Karpas-422 (cell line): ENCODE results near the gene GALNT6. TPM values are rescaled to one million over a fixed set of nuclear protein-coding genes. Genes with fewer than 3 reads are reported as not detected.
A peak's percentile ranks its signal among the peaks of the same experiment; 100 is the strongest.

Experiments
- DNase-seq: peaks from one replicate; pipeline ENCODE4 v3.0.0-alpha.2; 2015
- H2AFZ ChIP-seq: fragments of 200-600 bp; sonication (generic); 2 replicates; pipeline ENCODE4 v1.6.1; 2014; ENCODE audit warnings: antibody characterized with exemption, low read length, mixed read lengths
- H3K27ac ChIP-seq: fragments of 200-600 bp; sonication (generic); 2 replicates; pipeline ENCODE4 v1.5.1; 2014; ENCODE audit warnings: mild to moderate bottlenecking, low read length, moderate library complexity
- H3K27me3 ChIP-seq: fragments of 200-600 bp; sonication (generic); 2 replicates; pipeline ENCODE4 v1.6.1; 2014; ENCODE audit warnings: low read length, mixed read lengths
- H3K36me3 ChIP-seq: fragments of 200-600 bp; sonication (generic); 2 replicates; pipeline ENCODE4 v1.6.1; 2014; ENCODE audit warnings: low read length, mixed read lengths; ENCODE audit not compliant: insufficient read depth
- H3K4me1 ChIP-seq: fragments of 200-600 bp; sonication (generic); 2 replicates; pipeline ENCODE4 v1.6.1; 2014; ENCODE audit warnings: mild to moderate bottlenecking, low read length, mixed read lengths
- H3K4me2 ChIP-seq: fragments of 200-600 bp; sonication (generic); 2 replicates; pipeline ENCODE4 v1.6.1; 2014; ENCODE audit warnings: low read length, low read depth, mild to moderate bottlenecking; ENCODE audit not compliant: poor library complexity, severe bottlenecking
- H3K4me3 ChIP-seq: fragments of 200-600 bp; sonication (generic); 2 replicates; pipeline ENCODE4 v1.5.1; 2014; ENCODE audit warnings: mild to moderate bottlenecking, antibody characterized with exemption, low read length, mixed read lengths
- H3K79me2 ChIP-seq: fragments of 200-600 bp; sonication (generic); 2 replicates; pipeline ENCODE4 v1.6.1; 2014; ENCODE audit warnings: mild to moderate bottlenecking, low read length, mixed read lengths
- H3K9ac ChIP-seq: fragments of 200-600 bp; sonication (generic); 2 replicates; pipeline ENCODE4 v1.6.0; 2014; ENCODE audit warnings: low read length
- H3K9me2 ChIP-seq: fragments of 200-600 bp; sonication (generic), shearing (Covaris generic); replicated peaks from 2 replicates; pipeline ENCODE4 v1.6.0; 2014; ENCODE audit warnings: mild to moderate bottlenecking, low read length, moderate library complexity; ENCODE audit not compliant: insufficient read depth
- H3K9me3 ChIP-seq: fragments of 300-700, 200-600 bp; sonication (generic); 2 replicates; pipeline ENCODE4 v1.6.1; 2014; ENCODE audit warnings: low read length, mixed read lengths
- H4K20me1 ChIP-seq: fragments of 200-600 bp; sonication (generic); 2 replicates; pipeline ENCODE4 v1.6.1; 2014; ENCODE audit warnings: mild to moderate bottlenecking, antibody characterized with exemption, low read length, low read depth; ENCODE audit not compliant: insufficient read depth
- total RNA-seq: library from RNA; depleted of rRNA; stranded (reverse); fragments of >200 nt; shearing (Covaris generic); gene quantifications from 2 replicates; pipeline ENCODE4 v1.2.3, GENCODE V29; 2014; ENCODE audit warnings: low replicate concordance

GALNT6 gene
- total RNA-seq, 1 experiment from 2014 or later = 9.1 TPM

DNA sequence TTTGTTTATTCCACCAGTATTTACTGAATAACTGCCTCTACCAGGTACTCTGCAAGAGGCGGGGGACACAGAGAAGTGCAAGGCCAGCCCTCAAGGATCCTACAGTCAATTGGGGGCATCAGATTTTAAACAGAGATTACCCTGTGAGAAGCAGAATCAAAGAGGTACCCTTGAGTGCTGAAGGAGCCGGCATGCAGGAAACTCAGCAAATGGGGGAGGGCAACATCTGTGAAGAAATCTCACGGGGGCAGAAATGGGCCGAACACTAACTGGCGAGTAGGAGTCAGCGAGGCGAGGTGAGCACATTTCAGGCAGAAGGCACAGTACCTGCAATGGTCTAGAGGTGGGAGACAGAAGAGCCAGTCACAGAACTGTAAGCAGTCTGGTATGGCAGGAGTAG lies 9.0 kb downstream of the GALNT6 start:
- Histone ChIP-seq H3K9me2 (no peaks in the 10 kb centered on the region), H3K4me1 (peaks cover 35% of the 10 kb centered on the region), H3K4me3 (no peak overlapping the region), H3K27me3 (no peaks in the 10 kb centered on the region), H3K36me3 (no peaks in the 10 kb centered on the region), H4K20me1 (no peaks in the 10 kb centered on the region), H3K27ac (0 out of 2 replicates have a peak overlapping the region, but pooled peaks have one; percentile 20), H3K9me3 (no peaks in the 10 kb centered on the region), H3K79me2 (no peaks in the 10 kb centered on the region), H3K9ac (no peak overlapping the region), H2AFZ (no peak overlapping the region), H3K4me2 (peak overlapping the region; percentile 18)
- DNase-seq = no peak

DNA sequence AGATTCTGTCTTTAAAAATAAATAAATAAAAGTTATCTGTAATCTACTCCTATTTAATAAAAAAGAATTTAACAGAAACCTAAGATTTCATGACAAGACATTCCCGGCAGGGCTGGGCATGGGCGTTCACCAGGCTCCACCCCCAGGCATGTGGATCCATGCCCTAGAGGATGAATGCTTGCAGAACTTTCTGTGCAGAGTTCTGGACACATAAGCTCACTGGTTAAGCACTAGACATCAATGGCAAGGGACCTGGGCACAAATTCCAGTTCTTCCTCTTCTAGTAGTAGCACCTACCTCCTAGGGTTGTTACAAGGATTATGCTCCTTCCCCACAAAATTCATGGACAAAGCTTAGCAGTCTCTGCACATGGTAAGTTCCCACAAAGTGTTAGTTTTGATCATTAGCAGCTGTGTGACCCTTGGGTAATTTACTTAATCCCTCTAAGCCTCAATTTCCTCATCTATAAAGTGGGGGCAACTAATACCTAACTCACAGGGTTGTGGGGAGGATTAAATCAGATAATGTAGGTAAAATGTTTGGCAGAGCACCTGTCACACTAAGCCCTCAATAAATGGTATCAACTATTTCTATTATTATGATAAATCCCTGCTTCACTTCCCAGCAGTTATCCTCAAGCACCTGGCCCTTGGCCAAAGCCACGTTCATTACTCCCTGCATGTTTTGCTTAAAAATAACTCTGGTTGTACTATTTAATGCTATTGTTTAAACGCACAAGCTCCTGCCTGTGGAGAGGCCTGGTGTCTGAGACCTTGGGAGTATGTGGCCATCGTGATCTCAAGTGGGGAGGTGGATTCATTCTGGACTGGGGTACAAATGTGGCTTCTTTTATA lies 9.8 kb downstream of the GALNT6 start:
- H3K9me3 ChIP-seq = no peaks in the 10 kb centered on the region
- peak; percentile 54 for DNase-seq
- H3K27me3 ChIP-seq = no peaks in the 10 kb centered on the region
- H3K79me2 ChIP-seq = no peaks in the 10 kb centered on the region
- peaks cover 35% of the 10 kb centered on the region for H3K4me1 ChIP-seq
- H3K9me2 ChIP-seq = no peaks in the 10 kb centered on the region
- H3K4me3 ChIP-seq = no peak overlapping the region
- H2AFZ ChIP-seq = no peak overlapping the region
- 0 out of 2 replicates have a peak overlapping the region, but pooled peaks have one; percentile 20 for H3K27ac ChIP-seq
- H3K36me3 ChIP-seq = no peaks in the 10 kb centered on the region
- H3K9ac ChIP-seq = no peak overlapping the region
- H3K4me2 ChIP-seq = peak overlapping the region; percentile 18
- H4K20me1 ChIP-seq = no peaks in the 10 kb centered on the region

DNA sequence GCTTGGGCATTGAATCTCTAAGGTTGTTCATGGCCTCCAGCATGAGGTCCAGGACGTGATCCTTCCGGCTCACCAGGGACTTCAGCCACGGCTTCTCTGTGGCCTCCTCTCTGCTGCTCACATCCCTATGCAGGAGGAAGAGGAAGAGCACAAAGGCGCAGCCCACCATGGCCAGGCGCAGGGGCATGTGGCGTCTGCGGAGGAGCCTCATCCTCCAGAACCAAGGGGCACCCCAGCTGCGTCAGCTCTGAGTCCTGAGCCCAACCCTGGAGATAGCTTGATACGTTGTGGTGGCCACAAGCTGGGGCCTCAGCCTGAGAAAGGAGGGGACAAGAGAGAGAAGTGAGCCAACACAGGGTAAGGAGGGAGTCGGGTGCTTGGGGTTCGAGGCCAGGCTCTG lies 11.6 kb downstream of the GALNT6 start:
- H3K9me3 ChIP-seq = no peaks in the 10 kb centered on the region
- H3K4me1 ChIP-seq = peaks cover 35% of the 10 kb centered on the region
- H3K36me3 ChIP-seq = no peaks in the 10 kb centered on the region
- no peak overlapping the region for H2AFZ ChIP-seq
- H3K79me2 ChIP-seq = no peaks in the 10 kb centered on the region
- no peak overlapping the region for H3K4me2 ChIP-seq
- H3K4me3 ChIP-seq = no peak overlapping the region
- H3K9me2 ChIP-seq = no peaks in the 10 kb centered on the region
- H3K9ac ChIP-seq = no peak overlapping the region
- no peaks in the 10 kb centered on the region for H3K27me3 ChIP-seq
- no peak overlapping the region for H3K27ac ChIP-seq
- DNase-seq = no peak
- no peaks in the 10 kb centered on the region for H4K20me1 ChIP-seq

DNA sequence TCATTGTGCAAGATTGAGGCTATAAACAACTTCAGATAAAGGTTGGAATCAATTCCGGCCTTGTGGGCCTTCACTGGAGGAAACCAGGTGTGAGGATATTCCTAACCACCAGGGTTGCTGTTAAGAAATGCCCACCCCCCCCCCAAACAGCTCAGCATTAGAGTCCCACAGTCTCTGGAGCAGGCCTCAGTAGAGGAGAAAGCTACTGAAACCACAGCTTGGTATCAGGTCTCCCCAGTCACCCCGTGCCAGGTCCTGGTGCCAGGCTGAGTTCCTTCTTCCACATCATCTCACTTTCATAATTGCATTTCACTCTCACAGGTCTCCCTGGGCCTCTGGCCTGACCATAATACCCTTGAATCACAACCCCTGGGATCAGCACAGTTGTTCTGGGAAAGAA lies 12.5 kb downstream of the GALNT6 start:
- Histone ChIP-seq H2AFZ (no peak overlapping the region), H4K20me1 (no peaks in the 10 kb centered on the region), H3K9ac (no peak overlapping the region), H3K27me3 (no peaks in the 10 kb centered on the region), H3K4me2 (no peak overlapping the region), H3K4me3 (no peak overlapping the region), H3K36me3 (no peaks in the 10 kb centered on the region), H3K9me2 (no peaks in the 10 kb centered on the region), H3K27ac (no peak overlapping the region), H3K4me1 (peaks cover 29% of the 10 kb centered on the region), H3K9me3 (no peaks in the 10 kb centered on the region), H3K79me2 (no peaks in the 10 kb centered on the region)
- no peak for DNase-seq

DNA sequence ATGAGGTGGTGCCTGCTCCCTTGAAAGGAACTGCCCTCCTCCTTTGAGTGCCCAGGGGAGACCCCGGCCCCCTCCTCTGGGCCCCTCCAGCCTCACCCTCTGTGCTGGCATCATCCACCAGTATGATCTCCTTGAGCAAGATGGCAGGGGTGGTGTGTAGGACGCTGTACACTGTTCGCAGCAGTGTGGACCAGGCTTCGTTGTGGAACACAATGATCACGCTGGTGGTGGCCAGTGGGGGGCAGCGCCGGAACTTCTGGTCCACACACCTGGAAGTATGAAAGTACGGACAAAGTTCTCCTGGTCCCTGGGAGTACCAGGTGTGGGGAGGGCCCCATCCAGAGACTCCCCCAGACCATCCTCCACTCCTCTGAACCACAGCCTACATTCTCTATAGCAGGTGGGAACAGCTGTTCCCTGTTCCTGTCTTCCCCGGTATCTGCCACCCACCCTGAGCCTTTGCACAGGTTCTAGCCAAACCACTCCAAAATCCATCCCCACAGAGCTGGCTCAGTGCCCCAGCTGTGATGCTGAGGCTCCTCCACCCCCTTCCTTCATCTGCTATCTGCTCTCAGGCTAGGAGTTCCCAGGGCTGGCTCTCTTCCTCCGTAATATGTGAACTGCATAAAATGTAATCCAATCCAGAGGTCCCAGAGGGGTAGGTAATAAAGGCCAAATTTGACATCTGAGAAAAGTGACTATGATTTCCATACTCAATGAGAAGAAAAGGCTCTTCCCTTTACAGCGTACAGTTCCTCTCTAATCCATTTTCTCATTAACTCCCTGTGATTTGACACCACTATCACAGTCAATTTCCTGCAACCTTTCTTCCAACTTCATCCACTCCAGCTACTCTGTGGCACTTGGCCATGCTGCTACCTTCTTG lies 13.9 kb downstream of the GALNT6 start:
- Histone ChIP-seq H3K27ac (no peak overlapping the region), H3K36me3 (no peaks in the 10 kb centered on the region), H4K20me1 (no peaks in the 10 kb centered on the region), H3K9me2 (no peaks in the 10 kb centered on the region), H3K4me3 (no peak overlapping the region), H3K79me2 (no peaks in the 10 kb centered on the region), H3K4me2 (no peak overlapping the region), H3K27me3 (no peaks in the 10 kb centered on the region), H3K4me1 (peaks cover 15% of the 10 kb centered on the region), H3K9me3 (no peaks in the 10 kb centered on the region), H3K9ac (no peak overlapping the region), H2AFZ (no peak overlapping the region)
- no peak for DNase-seq

DNA sequence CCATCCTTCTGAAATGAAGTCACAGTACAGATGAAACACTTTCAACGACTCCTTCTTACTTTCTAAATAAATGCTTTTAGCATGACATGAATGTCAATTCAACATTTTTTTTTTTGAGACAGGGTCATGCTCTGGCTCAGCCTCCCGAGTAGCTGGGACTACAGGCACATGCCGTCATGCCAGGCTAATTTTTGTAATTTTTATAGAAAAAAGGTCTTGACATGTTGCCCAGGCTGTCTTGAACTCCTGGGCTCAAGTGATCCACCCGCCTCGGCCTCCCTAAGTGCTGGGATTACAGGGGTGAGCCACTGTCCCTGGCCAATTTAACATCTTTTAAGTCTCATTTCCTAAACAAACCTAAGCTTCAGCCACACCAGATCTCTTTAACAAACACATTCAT lies 16.4 kb downstream of the GALNT6 start:
- H3K9ac ChIP-seq = no peak overlapping the region
- H3K79me2 ChIP-seq = no peaks in the 10 kb centered on the region
- H3K4me1 ChIP-seq = no peaks in the 10 kb centered on the region
- H3K4me2 ChIP-seq = no peak overlapping the region
- H3K9me2 ChIP-seq = no peaks in the 10 kb centered on the region
- H3K27me3 ChIP-seq = no peaks in the 10 kb centered on the region
- H3K9me3 ChIP-seq = no peaks in the 10 kb centered on the region
- no peak for DNase-seq
- no peaks in the 10 kb centered on the region for H4K20me1 ChIP-seq
- H3K4me3 ChIP-seq = no peak overlapping the region
- no peak overlapping the region for H3K27ac ChIP-seq
- no peak overlapping the region for H2AFZ ChIP-seq
- no peaks in the 10 kb centered on the region for H3K36me3 ChIP-seq

DNA sequence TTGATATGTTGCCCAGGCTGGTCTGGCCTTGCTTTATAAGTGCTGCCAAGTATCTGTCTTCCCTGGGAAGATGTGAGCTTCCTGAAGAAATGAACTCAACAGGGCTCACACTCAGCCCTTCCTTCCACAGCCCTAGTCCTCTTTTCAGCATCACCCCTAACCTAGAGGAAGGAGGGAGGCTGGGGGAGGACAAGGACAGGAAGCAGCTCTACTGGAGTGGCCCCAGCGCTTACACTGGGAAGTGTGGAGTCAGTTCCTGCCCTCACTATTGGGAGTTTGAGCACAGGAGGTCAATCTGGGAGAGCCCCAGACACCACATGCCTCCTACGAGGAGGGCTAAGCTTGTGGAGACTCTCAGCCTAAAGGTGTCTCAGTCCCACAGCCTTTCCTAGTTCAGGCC lies 16.8 kb downstream of the GALNT6 start:
- Histone ChIP-seq H2AFZ (no peak overlapping the region), H3K36me3 (no peaks in the 10 kb centered on the region), H3K27ac (no peak overlapping the region), H3K9me3 (no peaks in the 10 kb centered on the region), H3K27me3 (no peaks in the 10 kb centered on the region), H3K4me2 (no peak overlapping the region), H4K20me1 (no peaks in the 10 kb centered on the region), H3K9ac (no peak overlapping the region), H3K4me1 (peaks cover 2% of the 10 kb centered on the region), H3K4me3 (no peak overlapping the region), H3K79me2 (no peaks in the 10 kb centered on the region), H3K9me2 (no peaks in the 10 kb centered on the region)
- no peak for DNase-seq

DNA sequence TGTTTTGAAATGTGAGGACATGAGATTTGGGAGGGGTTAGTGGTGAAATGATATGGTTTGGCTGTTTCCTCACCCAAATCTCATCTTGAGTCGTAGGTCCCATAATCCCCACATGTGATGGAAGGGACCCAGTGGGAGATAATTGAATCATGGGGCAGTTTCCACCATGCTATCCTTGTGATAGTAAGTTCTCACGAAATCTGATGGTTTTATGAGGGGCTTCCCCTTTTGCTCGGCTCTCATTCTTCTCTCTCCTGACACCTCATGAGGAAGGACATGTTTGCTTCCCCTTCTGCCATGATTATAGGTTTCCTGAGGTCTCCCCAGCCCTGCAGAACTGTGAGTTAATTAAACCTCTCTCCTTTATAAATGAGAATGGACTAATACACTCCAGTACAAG lies 18.0 kb downstream of the GALNT6 start:
- DNase-seq = no peak
- no peaks in the 10 kb centered on the region for H4K20me1 ChIP-seq
- H3K27ac ChIP-seq = no peak overlapping the region
- H3K9ac ChIP-seq = no peak overlapping the region
- no peaks in the 10 kb centered on the region for H3K79me2 ChIP-seq
- H3K9me3 ChIP-seq = no peaks in the 10 kb centered on the region
- H3K36me3 ChIP-seq = no peaks in the 10 kb centered on the region
- H3K4me2 ChIP-seq = no peak overlapping the region
- no peak overlapping the region for H3K4me3 ChIP-seq
- no peaks in the 10 kb centered on the region for H3K27me3 ChIP-seq
- peaks cover 11% of the 10 kb centered on the region for H3K4me1 ChIP-seq
- no peaks in the 10 kb centered on the region for H3K9me2 ChIP-seq
- H2AFZ ChIP-seq = no peak overlapping the region
